ENCODE data around the gene NPTXR. TPM values are rescaled to one million over a fixed set of nuclear protein-coding genes. Genes with fewer than 3 reads are reported as not detected.

NPTXR gene
- total and polyA plus RNA-seq, 10 of the 15 experiments (the other 5 are each of a cell fraction or from before 2014, with no cell fraction given): 0.02 to 0.38 (median 0.07) TPM; not detected in 2

DNA sequence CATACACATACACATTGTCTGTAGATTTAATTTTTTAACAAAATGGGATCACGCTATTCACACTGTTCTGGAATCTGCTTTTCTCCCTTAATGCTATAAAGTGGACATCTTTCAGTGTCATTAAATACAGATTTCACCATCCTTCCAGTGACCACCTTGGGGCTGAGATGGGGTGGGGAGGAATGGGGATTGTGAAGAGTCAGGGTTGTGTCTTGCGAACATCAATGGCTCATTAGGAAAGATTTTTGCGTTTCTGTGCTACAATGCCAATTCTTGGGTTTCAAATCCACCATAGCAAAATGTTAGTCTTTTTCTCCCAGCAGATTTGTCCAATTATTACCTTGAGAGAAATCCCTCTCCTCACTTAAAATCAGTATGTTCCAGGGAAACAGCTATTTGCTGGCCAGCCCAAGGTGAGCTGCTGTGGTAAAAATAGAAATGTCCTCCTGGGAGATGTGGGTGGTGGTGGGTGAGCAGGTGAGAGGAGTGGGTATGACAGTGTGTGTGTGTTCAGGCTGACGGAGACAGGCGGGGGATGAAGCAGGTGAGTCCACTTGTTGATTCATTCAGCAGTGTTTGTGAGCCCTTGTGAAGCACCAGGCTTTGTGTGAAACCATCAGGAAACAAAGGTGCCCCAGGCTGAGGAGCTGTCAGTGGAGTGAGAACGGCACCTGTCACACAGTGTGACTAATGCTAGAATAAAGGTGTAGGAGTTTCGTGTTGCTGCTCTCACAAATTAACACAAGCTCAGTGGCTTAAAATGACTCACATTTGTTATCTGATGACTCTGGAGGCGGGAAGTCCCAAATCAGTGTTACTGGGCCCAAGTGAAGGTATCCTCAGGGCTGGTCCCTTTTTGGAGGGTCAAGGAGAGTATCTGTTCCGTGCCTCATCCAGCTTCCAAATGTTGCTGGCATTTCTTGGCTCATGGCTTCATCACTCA is 29.9 kb upstream of the NPTXR start (continued):
- peak; percentile 51; the same call in 1 of the 2 replicates for TF ChIP-seq E2F4 (IDR thresholded peaks at IDR 0.05; ENCODE audit: low read depth, low read length)
- TF ChIP-seq MEF2B (IDR thresholded peaks at IDR 0.05; ENCODE audit: partially characterized antibody, poor library complexity, severe bottlenecking): peak; percentile 81
- no peak for TF ChIP-seq CBX3 (IDR thresholded peaks at IDR 0.05; ENCODE audit: borderline replicate concordance, low read depth)
- peak; percentile 57 for TF ChIP-seq NFIC (IDR thresholded peaks at IDR 0.05; ENCODE audit: low read depth, low read length)
- no peak for TF ChIP-seq USF2 (IDR thresholded peaks at IDR 0.05; ENCODE audit: borderline replicate concordance, low read depth, low read length)
- peak; percentile 90 for TF ChIP-seq ATF7 (IDR thresholded peaks at IDR 0.05; ENCODE audit: low read depth)
- no peak for TF ChIP-seq YBX1 (IDR thresholded peaks at IDR 0.05)
- TF ChIP-seq CREM (IDR thresholded peaks at IDR 0.05; ENCODE audit: low read depth): peak; percentile 85
- peak; percentile 49; the same call in 1 of the 2 replicates for TF ChIP-seq ZBED1 (IDR thresholded peaks at IDR 0.05; ENCODE audit: borderline replicate concordance)
- peak; percentile 31; the same call in 1 of the 2 replicates for TF ChIP-seq ZNF207 (IDR thresholded peaks at IDR 0.05; ENCODE audit: borderline replicate concordance)
- TF ChIP-seq STAT3 (IDR thresholded peaks at IDR 0.05; ENCODE audit: low read depth, low read length): no peak
- TF ChIP-seq PAX8 (IDR thresholded peaks at IDR 0.05): no peak
- TF ChIP-seq RELA (IDR thresholded peaks at IDR 0.05; ENCODE audit: borderline replicate concordance, partially characterized antibody): peak; percentile 9
- TF ChIP-seq, protein P1, sequence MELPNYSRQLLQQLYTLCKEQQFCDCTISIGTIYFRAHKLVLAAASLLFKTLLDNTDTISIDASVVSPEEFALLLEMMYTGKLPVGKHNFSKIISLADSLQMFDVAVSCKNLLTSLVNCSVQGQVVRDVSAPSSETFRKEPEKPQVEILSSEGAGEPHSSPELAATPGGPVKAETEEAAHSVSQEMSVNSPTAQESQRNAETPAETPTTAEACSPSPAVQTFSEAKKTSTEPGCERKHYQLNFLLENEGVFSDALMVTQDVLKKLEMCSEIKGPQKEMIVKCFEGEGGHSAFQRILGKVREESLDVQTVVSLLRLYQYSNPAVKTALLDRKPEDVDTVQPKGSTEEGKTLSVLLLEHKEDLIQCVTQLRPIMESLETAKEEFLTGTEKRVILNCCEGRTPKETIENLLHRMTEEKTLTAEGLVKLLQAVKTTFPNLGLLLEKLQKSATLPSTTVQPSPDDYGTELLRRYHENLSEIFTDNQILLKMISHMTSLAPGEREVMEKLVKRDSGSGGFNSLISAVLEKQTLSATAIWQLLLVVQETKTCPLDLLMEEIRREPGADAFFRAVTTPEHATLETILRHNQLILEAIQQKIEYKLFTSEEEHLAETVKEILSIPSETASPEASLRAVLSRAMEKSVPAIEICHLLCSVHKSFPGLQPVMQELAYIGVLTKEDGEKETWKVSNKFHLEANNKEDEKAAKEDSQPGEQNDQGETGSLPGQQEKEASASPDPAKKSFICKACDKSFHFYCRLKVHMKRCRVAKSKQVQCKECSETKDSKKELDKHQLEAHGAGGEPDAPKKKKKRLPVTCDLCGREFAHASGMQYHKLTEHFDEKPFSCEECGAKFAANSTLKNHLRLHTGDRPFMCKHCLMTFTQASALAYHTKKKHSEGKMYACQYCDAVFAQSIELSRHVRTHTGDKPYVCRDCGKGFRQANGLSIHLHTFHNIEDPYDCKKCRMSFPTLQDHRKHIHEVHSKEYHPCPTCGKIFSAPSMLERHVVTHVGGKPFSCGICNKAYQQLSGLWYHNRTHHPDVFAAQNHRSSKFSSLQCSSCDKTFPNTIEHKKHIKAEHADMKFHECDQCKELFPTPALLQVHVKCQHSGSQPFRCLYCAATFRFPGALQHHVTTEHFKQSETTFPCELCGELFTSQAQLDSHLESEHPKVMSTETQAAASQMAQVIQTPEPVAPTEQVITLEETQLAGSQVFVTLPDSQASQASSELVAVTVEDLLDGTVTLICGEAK (IDR thresholded peaks at IDR 0.05; ENCODE audit: borderline replicate concordance): no peak
- TF ChIP-seq MTA2 (IDR thresholded peaks at IDR 0.05; ENCODE audit: low read depth): peak; percentile 92
- TF ChIP-seq NFYB (IDR thresholded peaks at IDR 0.05; ENCODE audit: insufficient read depth, low read depth, low read length): no peak
- no peak for TF ChIP-seq POU2F2 (IDR thresholded peaks at IDR 0.05; ENCODE audit: borderline replicate concordance, low read depth, low read length)
- TF ChIP-seq SP1 (IDR thresholded peaks at IDR 0.05; ENCODE audit: low read depth, low read length): peak; percentile 25
- no peak for TF ChIP-seq RB1 (IDR thresholded peaks at IDR 0.05; ENCODE audit: borderline replicate concordance)
- 0 out of 2 replicates have a peak, but pooled peaks have one; percentile 15 for TF ChIP-seq MEF2A (IDR thresholded peaks at IDR 0.05; ENCODE audit: insufficient read depth, low read depth, low read length)
- TF ChIP-seq CREB1 (IDR thresholded peaks at IDR 0.05; ENCODE audit: low read depth): peak; percentile 75
- peak; percentile 47; the same call in 1 of the 2 replicates for TF ChIP-seq SMARCA5 (IDR thresholded peaks at IDR 0.05)
- TF ChIP-seq ETV6 (conservative IDR thresholded peaks at IDR 0.05 in 1 of 2, IDR thresholded peaks at IDR 0.05 in 1 of 2; ENCODE audit: borderline replicate concordance in 1 of 2, low read depth in 1 of 2): peak in 1 of 2 experiments; percentile 44; a peak in 1 of 4 replicates
- peak; percentile 52; the same call in 1 of the 2 replicates for TF ChIP-seq POLR2AphosphoS5 (IDR thresholded peaks at IDR 0.05; ENCODE audit: low read length)
- no peak for TF ChIP-seq EZH2 (IDR thresholded peaks at IDR 0.05; ENCODE audit: borderline replicate concordance, control insufficient read depth, low read depth, low read length)

Data from GM12878 (cell line).